Endothelial cell (in vitro differentiated cells): Measurements from ENCODE around the gene CCDC126. TPM values are rescaled to one million over a fixed set of nuclear protein-coding genes. Genes with fewer than 3 reads are reported as not detected.

Experiments
- DNase-seq: peaks from one replicate; pipeline ENCODE4 v3.0.0; 2021; ENCODE audit warnings: low spot score
- H3K27ac Mint-ChIP-seq: one replicate; pipeline ENCODE4 v1.8.0; 2021; ENCODE audit warnings: mixed read lengths, inconsistent platforms; ENCODE audit not compliant: unreplicated experiment
- H3K27me3 Mint-ChIP-seq: one replicate; pipeline ENCODE4 v1.8.0; 2021; ENCODE audit warnings: mild to moderate bottlenecking, moderate library complexity, mixed read lengths, inconsistent platforms; ENCODE audit not compliant: unreplicated experiment
- H3K36me3 Mint-ChIP-seq: one replicate; pipeline ENCODE4 v1.8.0; 2021; ENCODE audit warnings: mild to moderate bottlenecking, low read depth, mixed read lengths, inconsistent platforms; ENCODE audit not compliant: unreplicated experiment
- H3K4me1 Mint-ChIP-seq: one replicate; pipeline ENCODE4 v1.8.0; 2021; ENCODE audit warnings: mild to moderate bottlenecking, mixed read lengths, inconsistent platforms; ENCODE audit not compliant: unreplicated experiment
- H3K4me3 Mint-ChIP-seq: one replicate; pipeline ENCODE4 v1.8.0; 2021; ENCODE audit warnings: mild to moderate bottlenecking, mixed read lengths, inconsistent platforms; ENCODE audit not compliant: unreplicated experiment
- H3K9me3 Mint-ChIP-seq: one replicate; pipeline ENCODE4 v1.8.0; 2021; ENCODE audit warnings: mixed read lengths, inconsistent platforms; ENCODE audit not compliant: unreplicated experiment
- CTCF ChIP-seq: fragments of 200-600 bp; sonication (generic); IDR thresholded peaks from one replicate; pipeline ENCODE4 v1.5.0; 2021; ENCODE audit warnings: antibody characterized with exemption; ENCODE audit not compliant: unreplicated experiment
- total RNA-seq: library from RNA; stranded (reverse); fragmentation: NEBNext Ultra II Directional; extraction: Animal tissue kit (Norgen Biotek cat#: 25700); gene quantifications from one replicate; pipeline ENCODE4 v1.2.1, GENCODE V29; 2021; ENCODE audit not compliant: unreplicated experiment

The CCDC126 gene
- total RNA-seq, 1 donor from 2014 or later, result 10.2 TPM

GRCh38 chr7:23654508-23654907 lies 57.3 kb downstream of the CCDC126 start:
- H3K27ac Mint-ChIP-seq, result no peak overlapping the region
- DNase-seq, result no peak

GRCh38 chr7:23655433-23655832 lies 58.3 kb downstream of the CCDC126 start:
- Mint-ChIP-seq H3K27me3 (no peaks in the 10 kb centered on the region), H3K4me1 (no peaks in the 10 kb centered on the region), H3K9me3 (peaks cover 29% of the 10 kb centered on the region), H3K4me3 (no peak overlapping the region), H3K36me3 (peaks cover 20% of the 10 kb centered on the region), H3K27ac (no peak overlapping the region)
- no peak for TF ChIP-seq CTCF
- no peak for DNase-seq

More at GRCh38 chr7:23654508-23654907, 57.3 kb downstream of the CCDC126 start:
- no peaks in the 10 kb centered on the region for H3K27me3 Mint-ChIP-seq
- H3K4me1 Mint-ChIP-seq, result no peaks in the 10 kb centered on the region
- H3K9me3 Mint-ChIP-seq, result peaks cover 29% of the 10 kb centered on the region
- peaks cover 20% of the 10 kb centered on the region for H3K36me3 Mint-ChIP-seq
- no peak for TF ChIP-seq CTCF
- H3K4me3 Mint-ChIP-seq, result no peak overlapping the region

- no peak for DNase-seq
- no peak for TF ChIP-seq CTCF
- peaks cover 13% of the 10 kb centered on the region for H3K36me3 Mint-ChIP-seq
Measured at GRCh38 chr7:23658831-23659427, 61.7 kb downstream of the CCDC126 start.

GRCh38 chr7:23661385-23661784 lies 64.2 kb downstream of the CCDC126 start:
- H3K27ac Mint-ChIP-seq, result no peak overlapping the region
- DNase-seq, result no peak
- H3K9me3 Mint-ChIP-seq, result peaks cover 11% of the 10 kb centered on the region
- no peak for TF ChIP-seq CTCF
- H3K4me1 Mint-ChIP-seq, result no peaks in the 10 kb centered on the region
- no peak overlapping the region for H3K4me3 Mint-ChIP-seq
- peaks cover 4% of the 10 kb centered on the region for H3K36me3 Mint-ChIP-seq
- H3K27me3 Mint-ChIP-seq, result no peaks in the 10 kb centered on the region

More at GRCh38 chr7:23658831-23659427, 61.7 kb downstream of the CCDC126 start:
- H3K4me1 Mint-ChIP-seq, result no peaks in the 10 kb centered on the region
- H3K9me3 Mint-ChIP-seq, result peaks cover 21% of the 10 kb centered on the region
- H3K27me3 Mint-ChIP-seq, result no peaks in the 10 kb centered on the region
- H3K4me3 Mint-ChIP-seq, result no peak overlapping the region
- no peak overlapping the region for H3K27ac Mint-ChIP-seq

GRCh38 chr7:23662124-23662983 lies 65.2 kb downstream of the CCDC126 start:
- Mint-ChIP-seq H3K27me3 (no peaks in the 10 kb centered on the region), H3K27ac (no peak overlapping the region), H3K4me1 (no peaks in the 10 kb centered on the region), H3K36me3 (no peaks in the 10 kb centered on the region), H3K9me3 (peaks cover 8% of the 10 kb centered on the region), H3K4me3 (no peak overlapping the region)
- TF ChIP-seq CTCF, result no peak
- no peak for DNase-seq
